Ishikawa (cell line): ENCODE results near the gene BGLAP.

Experiments used
- CEBPB ChIP-seq: IDR thresholded peaks from 2 replicates; pipeline ENCODE4 v1.6.1; 2012
- CREB1 ChIP-seq: IDR thresholded peaks from 2 replicates; pipeline ENCODE4 v1.6.1; 2012; ENCODE audit warnings: low read depth
- EP300 ChIP-seq: IDR thresholded peaks from 2 replicates; pipeline ENCODE4 v1.6.1; 2012; ENCODE audit warnings: borderline replicate concordance
- FOXM1 ChIP-seq: IDR thresholded peaks from 2 replicates; pipeline ENCODE4 v1.6.1; 2012; ENCODE audit warnings: low read depth, borderline replicate concordance
- RAD21 ChIP-seq: IDR thresholded peaks from 2 replicates; pipeline ENCODE4 v1.6.1; 2012; ENCODE audit warnings: low read depth
- TAF1 ChIP-seq: IDR thresholded peaks from 2 replicates; pipeline ENCODE4 v1.6.1; 2012; ENCODE audit warnings: low read depth, mild to moderate bottlenecking
- TEAD4 ChIP-seq: IDR thresholded peaks from 2 replicates; pipeline ENCODE4 v1.6.1; 2012
- YY1 ChIP-seq: IDR thresholded peaks from 2 replicates; pipeline ENCODE4 v1.6.1; 2012; ENCODE audit warnings: low read depth
- ZBTB7A ChIP-seq: IDR thresholded peaks from 2 replicates; pipeline ENCODE4 v1.6.1; 2012; ENCODE audit warnings: low read depth
- TF ChIP-seq, protein P1 (sequence below): IDR thresholded peaks from 2 replicates; pipeline ENCODE4 v1.6.1; 2012
- TF ChIP-seq, protein P2 (sequence below): IDR thresholded peaks from 2 replicates; pipeline ENCODE4 v1.6.1; 2012; ENCODE audit warnings: low read depth, mild to moderate bottlenecking

DNA sequence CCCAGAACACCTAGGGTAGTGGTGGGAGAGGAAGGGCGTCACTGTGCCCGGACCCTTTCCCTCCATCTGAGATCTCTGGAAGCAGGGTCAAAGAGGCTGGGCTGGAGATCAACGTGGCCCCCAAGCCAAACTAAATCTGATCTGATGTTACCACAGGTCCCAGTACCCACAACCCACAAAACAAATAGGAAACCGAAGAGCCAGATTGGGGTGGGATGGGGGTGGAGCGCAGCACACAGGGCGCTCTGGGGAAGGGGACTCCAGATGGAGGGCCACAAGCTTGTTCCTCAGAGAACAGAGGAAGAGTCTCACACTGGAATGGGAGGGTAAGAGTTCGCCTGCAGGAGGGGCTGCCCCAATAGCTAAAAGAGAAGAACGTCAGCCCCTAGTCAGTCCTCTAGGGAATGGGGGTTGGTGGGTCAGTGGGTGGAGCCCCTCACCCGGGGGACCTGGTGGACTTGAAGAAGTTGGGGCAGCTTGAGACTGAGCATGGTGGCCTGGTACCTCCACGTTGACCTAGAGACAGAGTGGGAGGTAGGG, 4.3 kb downstream of the BGLAP start:
- TF ChIP-seq TEAD4 (no peak), CEBPB (no peak), RAD21 (no peak), CREB1 (no peak), EP300 (no peak), ZBTB7A (no peak), TAF1 (no peak), YY1 (no peak), FOXM1 (no peak)
- TF ChIP-seq, protein P1, sequence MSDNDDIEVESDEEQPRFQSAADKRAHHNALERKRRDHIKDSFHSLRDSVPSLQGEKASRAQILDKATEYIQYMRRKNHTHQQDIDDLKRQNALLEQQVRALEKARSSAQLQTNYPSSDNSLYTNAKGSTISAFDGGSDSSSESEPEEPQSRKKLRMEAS = no peak
- TF ChIP-seq, protein P2, sequence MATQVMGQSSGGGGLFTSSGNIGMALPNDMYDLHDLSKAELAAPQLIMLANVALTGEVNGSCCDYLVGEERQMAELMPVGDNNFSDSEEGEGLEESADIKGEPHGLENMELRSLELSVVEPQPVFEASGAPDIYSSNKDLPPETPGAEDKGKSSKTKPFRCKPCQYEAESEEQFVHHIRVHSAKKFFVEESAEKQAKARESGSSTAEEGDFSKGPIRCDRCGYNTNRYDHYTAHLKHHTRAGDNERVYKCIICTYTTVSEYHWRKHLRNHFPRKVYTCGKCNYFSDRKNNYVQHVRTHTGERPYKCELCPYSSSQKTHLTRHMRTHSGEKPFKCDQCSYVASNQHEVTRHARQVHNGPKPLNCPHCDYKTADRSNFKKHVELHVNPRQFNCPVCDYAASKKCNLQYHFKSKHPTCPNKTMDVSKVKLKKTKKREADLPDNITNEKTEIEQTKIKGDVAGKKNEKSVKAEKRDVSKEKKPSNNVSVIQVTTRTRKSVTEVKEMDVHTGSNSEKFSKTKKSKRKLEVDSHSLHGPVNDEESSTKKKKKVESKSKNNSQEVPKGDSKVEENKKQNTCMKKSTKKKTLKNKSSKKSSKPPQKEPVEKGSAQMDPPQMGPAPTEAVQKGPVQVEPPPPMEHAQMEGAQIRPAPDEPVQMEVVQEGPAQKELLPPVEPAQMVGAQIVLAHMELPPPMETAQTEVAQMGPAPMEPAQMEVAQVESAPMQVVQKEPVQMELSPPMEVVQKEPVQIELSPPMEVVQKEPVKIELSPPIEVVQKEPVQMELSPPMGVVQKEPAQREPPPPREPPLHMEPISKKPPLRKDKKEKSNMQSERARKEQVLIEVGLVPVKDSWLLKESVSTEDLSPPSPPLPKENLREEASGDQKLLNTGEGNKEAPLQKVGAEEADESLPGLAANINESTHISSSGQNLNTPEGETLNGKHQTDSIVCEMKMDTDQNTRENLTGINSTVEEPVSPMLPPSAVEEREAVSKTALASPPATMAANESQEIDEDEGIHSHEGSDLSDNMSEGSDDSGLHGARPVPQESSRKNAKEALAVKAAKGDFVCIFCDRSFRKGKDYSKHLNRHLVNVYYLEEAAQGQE = no peak
